ENCODE results near the gene EIPR1.

The EIPR1 gene

GRCh38 chr2:3349211-3349693 is 28.4 kb downstream of the EIPR1 start:
- H3K4me3 ChIP-seq (ENCODE audit: insufficient read depth, low read length, poor library complexity, severe bottlenecking) = no peak overlapping the region
- H4K20me1 ChIP-seq (ENCODE audit: low read depth, low read length) = no peaks in the 10 kb centered on the region
- no peaks in the 10 kb centered on the region for H3K79me2 ChIP-seq (ENCODE audit: insufficient read depth, low read length)
- peaks cover 15% of the 10 kb centered on the region for H3K36me3 ChIP-seq (ENCODE audit: low read length)
- no peak overlapping the region for H3K4me2 ChIP-seq (ENCODE audit: low read depth, low read length, poor library complexity, severe bottlenecking)
- TF ChIP-seq EZH2phosphoT487 (conservative IDR thresholded peaks at IDR 0.05; ENCODE audit: low read length) (no peak), CTCF (IDR thresholded peaks at IDR 0.05; ENCODE audit: insufficient read depth, low read length, poor library complexity, severe bottlenecking) (no peak)
- no peak overlapping the region for H3K9ac ChIP-seq (ENCODE audit: low read length)
- H3K9me3 ChIP-seq (ENCODE audit: insufficient read depth, low read length) = no peaks in the 10 kb centered on the region
- H3K27ac ChIP-seq (ENCODE audit: low read depth, low read length) = no peak overlapping the region
- no peak overlapping the region for H2AFZ ChIP-seq (ENCODE audit: low read depth, low read length, severe bottlenecking)
- H3K27me3 ChIP-seq (ENCODE audit: low read length) = no peaks in the 10 kb centered on the region
- no peaks in the 10 kb centered on the region for H3K9me2 ChIP-seq (replicated peaks; ENCODE audit: insufficient read depth, low read length)
- H3F3A ChIP-seq (ENCODE audit: insufficient read depth) = no peaks in the 10 kb centered on the region

GRCh38 chr2:3348767-3349166 is 28.9 kb downstream of the EIPR1 start:
- H3K4me3 ChIP-seq (ENCODE audit: insufficient read depth, low read length, poor library complexity, severe bottlenecking) = no peak overlapping the region
- H3K4me2 ChIP-seq (ENCODE audit: low read depth, low read length, poor library complexity, severe bottlenecking) = no peak overlapping the region
- no peaks in the 10 kb centered on the region for H3K9me3 ChIP-seq (ENCODE audit: insufficient read depth, low read length)
- no peaks in the 10 kb centered on the region for H3K27me3 ChIP-seq (ENCODE audit: low read length)
- no peak overlapping the region for H2AFZ ChIP-seq (ENCODE audit: low read depth, low read length, severe bottlenecking)
- H3K79me2 ChIP-seq (ENCODE audit: insufficient read depth, low read length) = no peaks in the 10 kb centered on the region; the same call in 1 of the 2 replicates
- H3K9me2 ChIP-seq (replicated peaks; ENCODE audit: insufficient read depth, low read length) = no peaks in the 10 kb centered on the region
- no peak overlapping the region for H3K9ac ChIP-seq (ENCODE audit: low read length)
- H3F3A ChIP-seq (ENCODE audit: insufficient read depth) = no peaks in the 10 kb centered on the region
- TF ChIP-seq CTCF (IDR thresholded peaks at IDR 0.05; ENCODE audit: insufficient read depth, low read length, poor library complexity, severe bottlenecking) (no peak), EZH2phosphoT487 (conservative IDR thresholded peaks at IDR 0.05; ENCODE audit: low read length) (no peak)
- H3K36me3 ChIP-seq (ENCODE audit: low read length) = peaks cover 11% of the 10 kb centered on the region
- H3K27ac ChIP-seq (ENCODE audit: low read depth, low read length) = no peak overlapping the region
- H4K20me1 ChIP-seq (ENCODE audit: low read depth, low read length) = no peaks in the 10 kb centered on the region

- Histone ChIP-seq H3K27ac (ENCODE audit: low read depth, low read length) (no peak overlapping the region), H3K79me2 (ENCODE audit: insufficient read depth, low read length) (no peaks in the 10 kb centered on the region; the same call in 1 of the 2 replicates), H3K9me3 (ENCODE audit: insufficient read depth, low read length) (no peaks in the 10 kb centered on the region), H3K4me3 (ENCODE audit: insufficient read depth, low read length, poor library complexity, severe bottlenecking) (no peak overlapping the region), H3F3A (ENCODE audit: insufficient read depth) (no peaks in the 10 kb centered on the region), H3K9ac (ENCODE audit: low read length) (no peak overlapping the region), H3K9me2 (replicated peaks; ENCODE audit: insufficient read depth, low read length) (no peaks in the 10 kb centered on the region), H4K20me1 (ENCODE audit: low read depth, low read length) (0 out of 2 replicates have a peak, but pooled peaks cover 4% of the 10 kb centered on the region), H3K4me2 (ENCODE audit: low read depth, low read length, poor library complexity, severe bottlenecking) (no peak overlapping the region), H3K36me3 (ENCODE audit: low read length) (no peaks in the 10 kb centered on the region), H3K27me3 (ENCODE audit: low read length) (no peaks in the 10 kb centered on the region), H2AFZ (ENCODE audit: low read depth, low read length, severe bottlenecking) (no peak overlapping the region)
- no peak for TF ChIP-seq EZH2phosphoT487 (conservative IDR thresholded peaks at IDR 0.05; ENCODE audit: low read length)
- no peak for TF ChIP-seq CTCF (IDR thresholded peaks at IDR 0.05; ENCODE audit: insufficient read depth, low read length, poor library complexity, severe bottlenecking)
Observed at GRCh38 chr2:3345621-3346020, 32.0 kb downstream of the EIPR1 start.
